ENCODE data around the gene C9orf153.

DNA sequence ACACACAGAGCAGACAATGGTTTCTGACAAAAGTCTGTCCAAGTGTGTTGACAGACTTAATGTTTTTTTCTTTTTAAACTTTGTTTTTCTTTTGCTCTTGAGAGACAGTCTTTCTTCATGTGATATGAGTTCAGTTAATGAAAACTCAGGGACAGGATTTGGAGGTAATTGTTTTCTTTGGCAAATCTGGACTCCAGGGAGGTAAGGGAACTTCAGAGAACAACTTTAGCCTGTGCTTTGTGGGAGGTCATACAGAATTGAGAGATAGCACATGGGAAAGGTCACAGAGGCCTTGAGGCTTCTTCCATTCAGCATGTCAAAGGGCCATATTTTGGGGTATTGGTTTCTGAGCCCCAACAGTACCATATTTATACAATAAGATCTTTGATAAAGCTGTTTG lies 9.3 kb downstream of the C9orf153 start:
- TF ChIP-seq, protein P1, sequence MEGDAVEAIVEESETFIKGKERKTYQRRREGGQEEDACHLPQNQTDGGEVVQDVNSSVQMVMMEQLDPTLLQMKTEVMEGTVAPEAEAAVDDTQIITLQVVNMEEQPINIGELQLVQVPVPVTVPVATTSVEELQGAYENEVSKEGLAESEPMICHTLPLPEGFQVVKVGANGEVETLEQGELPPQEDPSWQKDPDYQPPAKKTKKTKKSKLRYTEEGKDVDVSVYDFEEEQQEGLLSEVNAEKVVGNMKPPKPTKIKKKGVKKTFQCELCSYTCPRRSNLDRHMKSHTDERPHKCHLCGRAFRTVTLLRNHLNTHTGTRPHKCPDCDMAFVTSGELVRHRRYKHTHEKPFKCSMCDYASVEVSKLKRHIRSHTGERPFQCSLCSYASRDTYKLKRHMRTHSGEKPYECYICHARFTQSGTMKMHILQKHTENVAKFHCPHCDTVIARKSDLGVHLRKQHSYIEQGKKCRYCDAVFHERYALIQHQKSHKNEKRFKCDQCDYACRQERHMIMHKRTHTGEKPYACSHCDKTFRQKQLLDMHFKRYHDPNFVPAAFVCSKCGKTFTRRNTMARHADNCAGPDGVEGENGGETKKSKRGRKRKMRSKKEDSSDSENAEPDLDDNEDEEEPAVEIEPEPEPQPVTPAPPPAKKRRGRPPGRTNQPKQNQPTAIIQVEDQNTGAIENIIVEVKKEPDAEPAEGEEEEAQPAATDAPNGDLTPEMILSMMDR (IDR thresholded peaks at IDR 0.05; ENCODE audit: poor library complexity): no peak
- no peak for TF ChIP-seq EZH2 (IDR thresholded peaks at IDR 0.05; ENCODE audit: borderline replicate concordance)
- TF ChIP-seq EZH2phosphoT487 (IDR thresholded peaks at IDR 0.05; ENCODE audit: low read depth, severe bottlenecking, unreplicated experiment): no peak

All from hepatocyte (in vitro differentiated cells).